ENCODE results near the gene TMEM14C. TPM values are rescaled to one million over a fixed set of nuclear protein-coding genes. Genes with fewer than 3 reads are reported as not detected.

The TMEM14C gene
- total RNA-seq = 10 to 100 TPM; 35.4 to 47.2 (median 38.3) TPM

- no peaks in the 10 kb centered on the region for H3K9me3 Mint-ChIP-seq
- H3K27me3 Mint-ChIP-seq (ENCODE audit: low read depth) = no peaks in the 10 kb centered on the region
- peak within 1 kb of the TSS; percentile 91 for H3K4me3 Mint-ChIP-seq
- peak; percentile 92 to 96 for ATAC-seq
- peak; percentile 78 for DNase-seq
- peaks cover 13% of the 10 kb centered on the region for H3K36me3 Mint-ChIP-seq (ENCODE audit: insufficient read depth)
- H3K4me1 Mint-ChIP-seq (ENCODE audit: low read depth) = peaks cover 43% of the 10 kb centered on the region
Measured at GRCh38 chr6:10722820-10723566, at the start of gene TMEM14C. Gene TMEM14C (plus strand): TSS chr6:10723070. CDS start chr6:10724614, 1,544 bp downstream.

DNA sequence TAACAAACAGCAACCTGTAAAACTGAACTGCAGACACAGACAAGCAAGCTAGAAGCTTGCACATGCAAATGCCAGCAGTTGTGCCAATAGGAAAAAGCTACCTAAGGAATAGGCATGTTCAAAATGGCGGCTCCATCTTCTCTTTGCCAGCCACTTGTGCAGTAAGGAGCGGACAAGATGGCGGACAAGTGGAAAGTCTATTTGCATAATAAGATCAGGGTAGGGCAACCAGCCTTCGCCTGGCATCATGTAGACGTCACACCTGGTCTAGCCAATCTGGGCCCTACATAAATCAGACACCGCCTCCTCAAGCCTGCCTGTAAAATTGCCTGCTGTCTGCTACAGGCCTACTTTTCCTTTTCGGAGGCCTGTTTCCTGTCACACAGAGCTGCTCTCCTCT, 46.5 kb upstream of the TMEM14C start:
- Mint-ChIP-seq H3K4me3 (no peak overlapping the region), H3K4me1 (ENCODE audit: low read depth) (no peaks in the 10 kb centered on the region), H3K27me3 (ENCODE audit: low read depth) (no peaks in the 10 kb centered on the region), H3K36me3 (ENCODE audit: insufficient read depth) (no peaks in the 10 kb centered on the region), H3K9me3 (no peaks in the 10 kb centered on the region)
- DNase-seq = no peak
- no peak for ATAC-seq

DNA sequence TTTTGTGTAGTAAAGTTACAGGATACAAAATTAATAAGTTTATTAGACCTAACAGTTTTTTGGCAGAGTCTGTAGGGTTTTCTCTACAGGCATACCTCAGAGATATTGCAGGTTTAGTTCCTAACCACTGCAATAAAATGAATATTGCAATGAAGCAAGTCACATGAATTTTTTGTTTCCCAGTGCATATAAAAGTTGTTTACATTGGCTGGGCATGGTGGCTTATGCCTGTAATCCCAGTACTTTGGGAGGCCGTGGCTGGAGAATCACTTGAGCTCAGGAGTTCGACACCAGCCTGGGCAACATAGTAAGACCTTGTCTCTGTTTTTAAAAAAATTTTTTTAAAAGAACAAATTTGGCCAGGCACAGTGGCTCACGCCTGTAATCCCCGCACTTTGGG, 44.4 kb upstream of the TMEM14C start:
- H3K4me3 Mint-ChIP-seq = no peak overlapping the region
- DNase-seq (no peak), ATAC-seq (no peak)
- peaks cover 6% of the 10 kb centered on the region for H3K4me1 Mint-ChIP-seq (ENCODE audit: low read depth)
- no peaks in the 10 kb centered on the region for H3K9me3 Mint-ChIP-seq
- no peaks in the 10 kb centered on the region for H3K27me3 Mint-ChIP-seq (ENCODE audit: low read depth)
- no peaks in the 10 kb centered on the region for H3K36me3 Mint-ChIP-seq (ENCODE audit: insufficient read depth)

GRCh38 chr6:10681795-10682194, 41.1 kb upstream of the TMEM14C start:
- ATAC-seq (no peak), DNase-seq (no peak)
- Mint-ChIP-seq H3K36me3 (ENCODE audit: insufficient read depth) (no peaks in the 10 kb centered on the region), H3K4me1 (ENCODE audit: low read depth) (peaks cover 20% of the 10 kb centered on the region), H3K4me3 (no peak overlapping the region), H3K9me3 (no peaks in the 10 kb centered on the region), H3K27me3 (ENCODE audit: low read depth) (peaks cover 5% of the 10 kb centered on the region)

DNA sequence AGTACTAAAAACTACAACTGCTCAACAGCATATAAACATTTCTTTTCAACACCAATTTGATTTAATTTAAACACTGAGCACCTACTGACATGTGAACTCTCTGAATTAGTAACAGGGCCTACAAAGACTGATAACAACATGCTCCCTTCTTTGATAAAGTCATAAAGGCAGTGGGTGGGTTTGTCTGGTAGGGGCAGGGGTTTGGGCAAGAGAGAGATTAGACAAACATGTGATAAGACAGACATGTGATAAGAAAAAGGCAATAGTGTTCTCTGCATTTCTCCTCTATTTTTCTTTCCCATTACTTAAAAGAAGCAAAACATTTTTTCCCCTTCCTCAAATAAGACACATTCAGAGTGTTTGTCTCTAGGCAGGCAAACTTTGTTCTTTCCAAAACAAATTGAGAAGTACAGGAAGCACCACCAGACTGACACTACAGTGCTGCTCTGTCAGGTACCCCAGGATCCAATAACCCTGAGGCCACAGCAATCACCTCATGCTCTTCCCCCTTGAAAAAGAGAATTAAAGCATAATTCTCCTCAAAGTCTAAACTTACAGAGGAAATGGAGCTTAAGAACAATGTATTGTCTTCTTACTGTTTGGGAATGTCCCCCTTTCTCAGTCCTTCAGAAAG, 40.4 kb upstream of the TMEM14C start:
- Mint-ChIP-seq H3K9me3 (no peaks in the 10 kb centered on the region), H3K4me3 (no peak overlapping the region), H3K27me3 (ENCODE audit: low read depth) (peaks cover 6% of the 10 kb centered on the region), H3K4me1 (ENCODE audit: low read depth) (peaks cover 20% of the 10 kb centered on the region), H3K36me3 (ENCODE audit: insufficient read depth) (no peaks in the 10 kb centered on the region)
- DNase-seq (no peak), ATAC-seq (no peak)

DNA sequence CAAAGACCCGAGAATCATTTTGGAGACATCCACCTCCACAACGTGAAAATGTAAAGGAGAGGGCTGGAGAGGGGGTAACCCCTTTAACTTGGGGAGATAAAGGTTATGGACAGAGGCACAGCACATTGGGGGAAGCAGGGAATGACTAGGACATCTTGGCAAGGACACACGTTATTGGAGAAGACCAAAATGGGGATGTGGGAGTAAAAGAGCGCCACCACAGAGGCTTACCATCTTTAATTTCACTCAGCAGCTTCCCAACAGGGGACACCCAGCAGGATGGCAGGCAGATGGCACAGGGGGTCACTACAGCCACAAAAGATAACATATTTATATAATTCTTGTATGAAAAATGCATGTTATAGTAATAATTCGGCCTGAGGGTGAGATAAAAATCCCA, 38.3 kb upstream of the TMEM14C start:
- Mint-ChIP-seq H3K9me3 (no peaks in the 10 kb centered on the region), H3K36me3 (ENCODE audit: insufficient read depth) (no peaks in the 10 kb centered on the region), H3K4me1 (ENCODE audit: low read depth) (peaks cover 20% of the 10 kb centered on the region), H3K27me3 (ENCODE audit: low read depth) (peaks cover 6% of the 10 kb centered on the region), H3K4me3 (no peak overlapping the region)
- no peak for ATAC-seq
- no peak for DNase-seq

- Mint-ChIP-seq H3K36me3 (ENCODE audit: insufficient read depth) (no peaks in the 10 kb centered on the region), H3K27me3 (ENCODE audit: low read depth) (peaks cover 6% of the 10 kb centered on the region), H3K4me3 (no peak overlapping the region), H3K9me3 (no peaks in the 10 kb centered on the region), H3K4me1 (ENCODE audit: low read depth) (peaks cover 20% of the 10 kb centered on the region)
- ATAC-seq (peak; percentile 18 to 37), DNase-seq (no peak)
Measured at GRCh38 chr6:10685092-10685915, 37.6 kb upstream of the TMEM14C start.

DNA sequence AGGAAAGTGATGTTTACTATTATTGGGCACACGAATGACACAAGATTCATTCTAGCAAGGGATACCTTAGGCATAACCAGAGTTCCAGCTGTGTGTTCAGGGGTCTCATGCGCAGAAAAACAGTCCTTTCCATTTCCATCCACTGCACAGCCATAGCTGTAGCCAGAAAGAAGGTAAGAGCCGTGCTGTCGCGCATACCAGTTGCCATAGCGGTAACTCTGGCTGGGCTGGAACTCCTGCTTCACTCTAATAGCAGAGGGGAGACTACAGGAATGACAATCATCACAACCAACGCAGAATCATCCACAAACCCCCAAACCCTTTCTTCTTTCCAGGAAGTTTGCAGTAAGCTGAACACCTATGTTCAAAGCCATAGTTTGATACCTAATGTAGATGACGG, 36.0 kb upstream of the TMEM14C start:
- no peak for DNase-seq
- peaks cover 20% of the 10 kb centered on the region for H3K4me1 Mint-ChIP-seq (ENCODE audit: low read depth)
- H3K4me3 Mint-ChIP-seq = no peak overlapping the region
- H3K27me3 Mint-ChIP-seq (ENCODE audit: low read depth) = peaks cover 6% of the 10 kb centered on the region
- no peak for ATAC-seq
- no peaks in the 10 kb centered on the region for H3K36me3 Mint-ChIP-seq (ENCODE audit: insufficient read depth)
- no peaks in the 10 kb centered on the region for H3K9me3 Mint-ChIP-seq

DNA sequence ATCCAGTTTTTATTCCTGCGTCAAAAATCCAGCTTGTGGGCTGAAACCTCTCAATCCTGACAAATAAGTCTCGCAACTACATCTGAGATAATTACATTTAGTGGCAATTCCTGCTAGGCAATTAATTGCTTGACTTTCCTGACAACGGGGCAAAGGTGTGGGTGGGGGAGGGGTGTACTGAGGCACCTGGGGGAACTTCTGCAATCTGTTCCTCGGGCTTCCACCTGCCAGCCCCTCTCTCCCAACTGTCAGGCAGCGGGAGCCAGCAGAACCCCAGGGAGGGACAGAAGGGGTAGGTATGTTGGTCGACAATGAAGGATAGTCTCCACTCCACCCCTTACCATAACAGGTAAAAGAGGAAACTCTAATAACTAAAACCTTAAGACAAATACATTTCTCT, 35.3 kb upstream of the TMEM14C start:
- Mint-ChIP-seq H3K9me3 (no peaks in the 10 kb centered on the region), H3K4me3 (no peak overlapping the region), H3K4me1 (ENCODE audit: low read depth) (peaks cover 17% of the 10 kb centered on the region), H3K27me3 (ENCODE audit: low read depth) (peaks cover 6% of the 10 kb centered on the region), H3K36me3 (ENCODE audit: insufficient read depth) (no peaks in the 10 kb centered on the region)
- no peak for DNase-seq
- no peak for ATAC-seq

- Mint-ChIP-seq H3K9me3 (no peaks in the 10 kb centered on the region), H3K4me1 (ENCODE audit: low read depth) (peaks cover 10% of the 10 kb centered on the region), H3K4me3 (no peak overlapping the region), H3K36me3 (ENCODE audit: insufficient read depth) (peaks cover 2% of the 10 kb centered on the region), H3K27me3 (ENCODE audit: low read depth) (peaks cover 2% of the 10 kb centered on the region)
- no peak for DNase-seq
- no peak for ATAC-seq
Measured at GRCh38 chr6:10690651-10691445, 32.0 kb upstream of the TMEM14C start.

GRCh38 chr6:10692965-10693538, 29.8 kb upstream of the TMEM14C start:
- Mint-ChIP-seq H3K27me3 (ENCODE audit: low read depth) (no peaks in the 10 kb centered on the region), H3K4me1 (ENCODE audit: low read depth) (peaks cover 19% of the 10 kb centered on the region), H3K9me3 (no peaks in the 10 kb centered on the region), H3K4me3 (peak overlapping the region; percentile 93), H3K36me3 (ENCODE audit: insufficient read depth) (peaks cover 12% of the 10 kb centered on the region)
- no peak for ATAC-seq
- no peak for DNase-seq

GRCh38 chr6:10694302-10695085, 28.4 kb upstream of the TMEM14C start, which contains the start of the genes C6orf52 and PAK1IP1:
Gene C6orf52 (minus strand): TSS chr6:10694616. CDS start chr6:10687550, 7,066 bp downstream.
Gene PAK1IP1 (plus strand): TSS chr6:10694972. CDS start chr6:10694986, 14 bp downstream.
- H3K4me1 Mint-ChIP-seq (ENCODE audit: low read depth) = peaks cover 24% of the 10 kb centered on the region
- ATAC-seq (peak; percentile 94 to 95), DNase-seq (peak; percentile 90)
- H3K27me3 Mint-ChIP-seq (ENCODE audit: low read depth) = no peaks in the 10 kb centered on the region
- peaks cover 22% of the 10 kb centered on the region for H3K36me3 Mint-ChIP-seq (ENCODE audit: insufficient read depth)
- peak within 1 kb of the TSS; percentile 93 for H3K4me3 Mint-ChIP-seq
- H3K9me3 Mint-ChIP-seq = no peaks in the 10 kb centered on the region

DNA sequence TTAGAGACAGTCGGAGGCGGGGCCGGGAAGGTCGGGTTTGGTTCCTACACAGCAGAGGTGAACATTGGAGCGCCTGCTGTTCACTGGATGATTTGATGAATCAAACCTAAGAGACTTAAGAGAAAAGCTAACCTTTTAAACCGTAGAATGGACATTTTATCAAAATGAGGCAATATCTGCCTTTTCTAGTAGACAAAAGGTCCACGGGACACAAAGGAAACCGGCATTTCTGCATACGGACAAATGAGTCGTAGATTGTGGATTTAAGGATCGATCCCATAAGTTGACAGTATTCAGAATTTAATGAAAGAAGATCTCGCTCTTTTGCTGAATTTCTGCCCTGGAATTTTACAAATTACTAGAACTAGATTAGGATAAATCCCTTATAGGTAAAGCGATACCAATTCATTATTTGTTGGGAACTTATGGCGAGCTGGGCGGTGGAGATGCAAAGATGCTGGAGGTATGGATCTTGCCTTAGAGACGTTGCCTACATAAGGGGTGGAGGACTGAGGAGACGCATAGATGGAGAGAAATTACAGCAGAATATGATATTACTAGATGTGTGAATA, 27.7 kb upstream of the TMEM14C start:
- peaks cover 22% of the 10 kb centered on the region for H3K36me3 Mint-ChIP-seq (ENCODE audit: insufficient read depth)
- DNase-seq = no peak
- no peaks in the 10 kb centered on the region for H3K27me3 Mint-ChIP-seq (ENCODE audit: low read depth)

More for the DNA sequence above, 27.7 kb upstream of the TMEM14C start:
- H3K4me1 Mint-ChIP-seq (ENCODE audit: low read depth) = peaks cover 24% of the 10 kb centered on the region
- no peak for ATAC-seq
- peak overlapping the region; percentile 93 for H3K4me3 Mint-ChIP-seq
- no peaks in the 10 kb centered on the region for H3K9me3 Mint-ChIP-seq
